IPS DF 19.7 (cell line): ENCODE data around the gene TRIM26.
"Not testable (repeated sequence)": the region's sequence is repeated elsewhere in the genome, so short reads cannot be mapped to it uniquely, and the experiment has no call there.

Source experiments
- DNase-seq: peaks from one replicate; pipeline ENCODE4 v3.0.0-alpha.2; 2013; ENCODE audit warnings: low read depth, low spot score

The TRIM26 gene

GRCh38 chr6:30154709-30155519 is 58.3 kb downstream of the TRIM26 start:
- DNase-seq = no peak

GRCh38 chr6:30154061-30154460 is 59.1 kb downstream of the TRIM26 start:
- DNase-seq = no peak

- no peak for DNase-seq
These were observed 60.1 kb downstream of the TRIM26 start for GRCh38 chr6:30152910-30153610.

GRCh38 chr6:30152016-30152673 is 61.1 kb downstream of the TRIM26 start:
- no peak for DNase-seq

GRCh38 chr6:30151580-30151979 is 61.6 kb downstream of the TRIM26 start:
- DNase-seq = no peak

GRCh38 chr6:30150671-30151395 is 62.4 kb downstream of the TRIM26 start:
- DNase-seq = no peak

GRCh38 chr6:30149858-30150550 is 63.2 kb downstream of the TRIM26 start:
- no peak for DNase-seq

GRCh38 chr6:30149234-30149633 is 64.0 kb downstream of the TRIM26 start:
- DNase-seq = no peak

GRCh38 chr6:30147096-30147495 is 66.1 kb downstream of the TRIM26 start:
- DNase-seq = no peak

GRCh38 chr6:30145818-30146217 is 67.4 kb downstream of the TRIM26 start:
- DNase-seq = no peak

GRCh38 chr6:30144811-30145210 is 68.4 kb downstream of the TRIM26 start:
- no peak for DNase-seq

GRCh38 chr6:30143780-30144179 is 69.4 kb downstream of the TRIM26 start:
- DNase-seq = no peak

GRCh38 chr6:30142665-30143064 is 70.5 kb downstream of the TRIM26 start:
- no peak for DNase-seq

- not testable (repeated sequence) for DNase-seq
These were observed 73.0 kb downstream of the TRIM26 start for GRCh38 chr6:30140240-30140639.

GRCh38 chr6:30136570-30137286 is 76.5 kb downstream of the TRIM26 start:
- no peak for DNase-seq

GRCh38 chr6:30135757-30136156 is 77.4 kb downstream of the TRIM26 start, which contains the start of gene TRIM40:
Gene TRIM40 (plus strand): TSS chr6:30136140. CDS start chr6:30137037, 897 bp downstream.
- no peak for DNase-seq

GRCh38 chr6:30135147-30135546 is 78.1 kb downstream of the TRIM26 start:
- no peak for DNase-seq
